ENCODE results near the gene SLC2A8.

SLC2A8 gene

DNA sequence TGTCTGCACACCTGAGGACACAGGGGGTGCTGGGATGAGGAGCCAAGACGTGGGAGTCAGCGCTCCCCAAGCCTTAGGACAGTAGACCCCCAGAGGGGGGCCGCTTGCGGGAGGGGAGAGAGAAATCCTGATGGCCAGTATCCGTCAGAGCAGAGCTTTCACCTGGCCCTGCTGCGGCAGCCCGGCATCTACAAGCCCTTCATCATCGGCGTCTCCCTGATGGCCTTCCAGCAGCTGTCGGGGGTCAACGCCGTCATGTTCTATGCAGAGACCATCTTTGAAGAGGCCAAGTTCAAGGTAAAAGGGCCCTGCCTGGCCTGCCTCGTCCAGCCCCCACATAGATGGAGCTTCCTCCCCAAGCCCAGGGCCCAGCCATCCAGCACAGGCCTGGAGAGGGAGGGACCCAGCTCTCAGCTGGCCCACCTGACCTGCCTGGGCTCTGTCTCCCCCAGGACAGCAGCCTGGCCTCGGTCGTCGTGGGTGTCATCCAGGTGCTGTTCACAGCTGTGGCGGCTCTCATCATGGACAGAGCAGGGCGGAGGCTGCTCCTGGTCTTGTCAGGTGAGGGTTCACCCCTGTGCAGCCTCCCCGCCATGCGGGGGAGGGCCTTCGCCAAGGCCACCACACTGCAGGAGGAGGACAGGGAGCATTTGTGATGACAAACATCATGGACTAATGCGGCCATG is 6.7 kb downstream of the SLC2A8 start:
- no peaks in the 10 kb centered on the region for H3K4me1 Mint-ChIP-seq (ENCODE audit: low read depth)
- no peaks in the 10 kb centered on the region for H3K9me3 Mint-ChIP-seq
- no peaks in the 10 kb centered on the region for H3K36me3 Mint-ChIP-seq (ENCODE audit: low read depth)
- peaks cover 61% of the 10 kb centered on the region for H3K27me3 Mint-ChIP-seq
- no peak overlapping the region for H3K4me3 Mint-ChIP-seq
- H3K27ac Mint-ChIP-seq, result no peak overlapping the region
- DNase-seq, result no peak

DNA sequence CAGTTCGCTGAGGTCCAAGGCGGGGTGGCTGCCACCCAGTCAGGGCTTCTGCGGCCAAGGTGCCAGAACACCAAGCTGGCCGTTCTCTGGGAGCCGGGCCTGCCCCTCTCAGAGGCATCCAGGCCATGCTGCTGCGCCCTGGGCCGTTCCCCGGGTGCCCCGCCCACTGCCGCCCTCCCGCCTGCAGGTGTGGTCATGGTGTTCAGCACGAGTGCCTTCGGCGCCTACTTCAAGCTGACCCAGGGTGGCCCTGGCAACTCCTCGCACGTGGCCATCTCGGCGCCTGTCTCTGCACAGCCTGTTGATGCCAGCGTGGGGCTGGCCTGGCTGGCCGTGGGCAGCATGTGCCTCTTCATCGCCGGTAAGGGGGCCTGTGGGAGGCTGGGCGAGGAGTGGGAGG is 7.7 kb downstream of the SLC2A8 start:
- Mint-ChIP-seq H3K4me1 (ENCODE audit: low read depth) (no peaks in the 10 kb centered on the region), H3K36me3 (ENCODE audit: low read depth) (no peaks in the 10 kb centered on the region), H3K4me3 (no peak overlapping the region), H3K27ac (no peak overlapping the region), H3K9me3 (no peaks in the 10 kb centered on the region), H3K27me3 (peaks cover 52% of the 10 kb centered on the region)
- DNase-seq, result no peak

GRCh38 chr9:127405344-127406125 is 8.6 kb downstream of the SLC2A8 start:
- H3K9me3 Mint-ChIP-seq, result no peaks in the 10 kb centered on the region
- H3K4me3 Mint-ChIP-seq, result no peak overlapping the region
- no peaks in the 10 kb centered on the region for H3K4me1 Mint-ChIP-seq (ENCODE audit: low read depth)
- peaks cover 48% of the 10 kb centered on the region for H3K27me3 Mint-ChIP-seq
- H3K36me3 Mint-ChIP-seq (ENCODE audit: low read depth), result no peaks in the 10 kb centered on the region
- H3K27ac Mint-ChIP-seq, result no peak overlapping the region
- DNase-seq, result no peak

GRCh38 chr9:127406799-127407491 is 10.0 kb downstream of the SLC2A8 start:
- Mint-ChIP-seq H3K4me1 (ENCODE audit: low read depth) (no peaks in the 10 kb centered on the region), H3K4me3 (no peak overlapping the region), H3K27ac (no peak overlapping the region), H3K27me3 (peaks cover 47% of the 10 kb centered on the region), H3K9me3 (no peaks in the 10 kb centered on the region), H3K36me3 (ENCODE audit: low read depth) (no peaks in the 10 kb centered on the region)
- no peak for DNase-seq

DNA sequence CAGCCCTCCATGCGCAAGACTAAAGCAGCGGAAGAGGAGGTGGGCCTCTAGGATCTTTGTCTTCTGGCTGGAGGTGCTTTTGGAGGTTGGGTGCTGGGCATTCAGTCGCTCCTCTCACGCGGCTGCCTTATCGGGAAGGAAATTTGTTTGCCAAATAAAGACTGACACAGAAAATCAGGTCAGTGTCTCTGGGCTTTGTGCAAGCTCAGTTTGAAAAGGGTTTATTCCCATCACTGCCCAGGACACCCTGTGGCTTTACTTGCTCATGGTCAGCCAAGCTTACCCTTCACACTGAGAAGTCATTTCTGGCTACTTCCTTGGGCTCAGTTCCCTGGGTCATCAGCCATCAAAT is 10.5 kb downstream of the SLC2A8 start:
- Mint-ChIP-seq H3K4me3 (no peak overlapping the region), H3K27ac (no peak overlapping the region), H3K27me3 (peaks cover 48% of the 10 kb centered on the region), H3K9me3 (no peaks in the 10 kb centered on the region), H3K4me1 (ENCODE audit: low read depth) (no peaks in the 10 kb centered on the region), H3K36me3 (ENCODE audit: low read depth) (no peaks in the 10 kb centered on the region)
- DNase-seq, result no peak

DNA sequence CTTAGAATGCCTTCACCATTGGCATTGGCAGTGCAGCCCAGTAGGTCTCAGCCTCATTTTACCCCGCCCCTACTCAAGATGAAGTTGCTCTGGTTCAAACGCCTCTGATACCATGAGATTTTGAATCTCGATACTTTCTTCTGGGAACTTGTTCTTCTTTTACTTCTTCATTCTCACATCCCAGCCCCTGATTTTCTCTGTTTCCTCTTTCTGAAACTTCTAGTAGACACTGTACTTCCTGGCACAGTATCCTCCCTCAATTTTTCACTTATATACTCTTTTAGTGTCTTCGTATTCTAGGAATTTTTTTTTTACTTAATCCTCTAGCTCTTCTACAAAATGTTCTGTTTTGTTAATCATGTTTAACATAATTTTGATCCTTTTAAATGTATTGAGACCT is 14.2 kb downstream of the SLC2A8 start:
- DNase-seq, result no peak
- H3K27ac Mint-ChIP-seq, result no peak overlapping the region

GRCh38 chr9:127415141-127415540 is 18.2 kb downstream of the SLC2A8 start:
- Mint-ChIP-seq H3K9me3 (no peaks in the 10 kb centered on the region), H3K36me3 (ENCODE audit: low read depth) (no peaks in the 10 kb centered on the region), H3K27me3 (peaks cover 36% of the 10 kb centered on the region), H3K4me3 (no peak overlapping the region), H3K4me1 (ENCODE audit: low read depth) (peaks cover 1% of the 10 kb centered on the region), H3K27ac (no peak overlapping the region)
- no peak for DNase-seq

More for the DNA sequence above, 14.2 kb downstream of the SLC2A8 start:
- no peak overlapping the region for H3K4me3 Mint-ChIP-seq
- H3K9me3 Mint-ChIP-seq, result no peaks in the 10 kb centered on the region
- no peaks in the 10 kb centered on the region for H3K36me3 Mint-ChIP-seq (ENCODE audit: low read depth)
- H3K4me1 Mint-ChIP-seq (ENCODE audit: low read depth), result no peaks in the 10 kb centered on the region
- peaks cover 48% of the 10 kb centered on the region for H3K27me3 Mint-ChIP-seq

DNA sequence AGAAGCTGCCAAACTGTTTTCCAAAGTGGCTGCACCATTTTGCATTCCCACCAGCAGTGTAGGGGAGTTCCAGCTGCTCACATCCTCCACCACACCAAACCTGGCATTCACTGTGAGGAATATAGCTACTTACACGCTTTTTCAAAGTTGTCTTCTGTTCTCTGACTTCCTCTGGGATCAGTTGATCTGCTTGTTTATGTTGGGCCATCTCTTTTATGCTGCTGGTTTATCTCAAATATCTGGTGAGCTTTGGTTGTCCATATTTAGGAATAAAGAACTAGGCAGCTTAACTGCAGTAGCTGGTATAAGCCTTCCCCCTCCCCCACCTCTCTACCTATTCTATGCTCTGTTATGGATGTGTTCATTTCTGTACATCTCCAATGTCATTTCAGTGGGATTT is 18.7 kb downstream of the SLC2A8 start:
- H3K4me1 Mint-ChIP-seq (ENCODE audit: low read depth), result peaks cover 1% of the 10 kb centered on the region
- H3K36me3 Mint-ChIP-seq (ENCODE audit: low read depth), result no peaks in the 10 kb centered on the region
- no peaks in the 10 kb centered on the region for H3K9me3 Mint-ChIP-seq
- H3K4me3 Mint-ChIP-seq, result no peak overlapping the region
- peaks cover 36% of the 10 kb centered on the region for H3K27me3 Mint-ChIP-seq
- no peak overlapping the region for H3K27ac Mint-ChIP-seq
- DNase-seq, result no peak

DNA sequence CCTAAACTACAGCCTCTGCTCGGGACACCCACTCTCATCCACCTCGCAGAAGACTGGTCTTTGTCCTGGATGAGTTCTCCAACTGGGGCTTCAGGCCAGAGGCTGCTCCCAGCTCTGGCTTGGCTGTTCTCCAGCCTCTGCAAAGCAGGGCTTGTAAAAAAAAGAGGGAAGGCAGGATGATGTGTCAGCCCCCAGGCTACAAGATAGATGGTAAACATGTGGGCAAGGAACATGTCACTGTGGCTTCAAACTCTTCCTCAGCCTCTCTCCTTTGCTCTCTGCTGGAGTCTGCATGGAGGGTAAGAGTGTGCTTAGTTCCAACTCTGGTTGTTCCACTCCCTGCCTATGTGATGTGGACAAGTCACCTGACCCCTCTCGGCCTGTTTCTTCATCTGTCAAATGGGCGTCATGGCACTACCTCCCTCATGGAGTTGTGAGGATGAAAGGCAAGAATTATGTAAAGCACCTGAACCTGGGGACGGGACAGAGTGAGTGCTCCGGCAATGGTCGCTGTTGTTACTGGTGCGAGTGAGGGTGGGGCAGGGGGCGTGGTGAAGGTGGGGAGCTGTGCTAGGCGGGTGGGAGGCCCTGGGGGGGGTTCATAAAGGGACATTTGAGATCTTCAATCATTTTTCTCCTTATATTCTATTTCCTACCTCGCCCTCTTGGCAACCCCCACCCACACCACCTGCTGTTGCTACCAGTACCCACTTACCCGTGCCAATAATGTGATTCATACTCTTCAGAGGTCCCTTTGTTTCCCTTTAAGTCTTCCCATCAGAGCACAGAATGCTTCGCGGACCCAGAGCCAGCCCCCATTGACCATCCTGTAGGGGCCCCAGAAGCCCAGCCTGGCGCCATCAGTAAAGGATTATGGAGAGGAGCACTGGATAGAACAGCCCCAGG is 20.4 kb downstream of the SLC2A8 start:
- Mint-ChIP-seq H3K36me3 (ENCODE audit: low read depth) (no peaks in the 10 kb centered on the region), H3K27ac (no peak overlapping the region), H3K4me3 (no peak overlapping the region), H3K4me1 (ENCODE audit: low read depth) (peaks cover 2% of the 10 kb centered on the region), H3K27me3 (peaks cover 23% of the 10 kb centered on the region), H3K9me3 (no peaks in the 10 kb centered on the region)
- DNase-seq, result no peak

- DNase-seq, result peak; percentile 64
- Mint-ChIP-seq H3K9me3 (no peaks in the 10 kb centered on the region), H3K27me3 (peaks cover 22% of the 10 kb centered on the region), H3K4me1 (ENCODE audit: low read depth) (peaks cover 9% of the 10 kb centered on the region), H3K4me3 (no peak overlapping the region), H3K36me3 (ENCODE audit: low read depth) (no peaks in the 10 kb centered on the region), H3K27ac (no peak overlapping the region)
Measured at GRCh38 chr9:127418037-127418471, 21.1 kb downstream of the SLC2A8 start.

DNA sequence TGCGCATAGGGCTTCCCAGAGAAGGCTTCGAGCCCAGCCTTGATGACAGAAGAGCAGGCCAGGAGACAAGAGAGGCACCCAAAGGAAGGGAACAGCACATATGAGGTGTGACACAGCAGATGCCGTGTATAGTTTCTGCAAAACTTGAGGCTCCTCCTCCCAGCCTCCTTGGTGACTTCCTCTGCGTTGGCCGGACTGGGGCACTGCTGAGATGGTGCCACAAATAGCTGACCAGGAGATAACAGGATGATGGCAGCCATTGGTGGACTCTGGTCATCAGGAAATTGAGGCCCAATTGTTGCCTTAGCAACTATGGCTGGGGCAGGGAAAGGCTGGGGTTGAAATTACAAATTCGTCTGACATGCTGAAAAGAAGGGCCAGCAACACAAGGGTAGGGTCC is 22.4 kb downstream of the SLC2A8 start:
- Mint-ChIP-seq H3K4me1 (ENCODE audit: low read depth) (peaks cover 19% of the 10 kb centered on the region), H3K9me3 (no peaks in the 10 kb centered on the region), H3K27ac (no peak overlapping the region), H3K36me3 (ENCODE audit: low read depth) (peaks cover 13% of the 10 kb centered on the region), H3K4me3 (no peak overlapping the region), H3K27me3 (peaks cover 14% of the 10 kb centered on the region)
- DNase-seq, result no peak

GRCh38 chr9:127421057-127421456 is 24.1 kb downstream of the SLC2A8 start:
- Mint-ChIP-seq H3K27me3 (peaks cover 5% of the 10 kb centered on the region), H3K9me3 (no peaks in the 10 kb centered on the region), H3K4me1 (ENCODE audit: low read depth) (peaks cover 31% of the 10 kb centered on the region), H3K36me3 (ENCODE audit: low read depth) (peaks cover 29% of the 10 kb centered on the region), H3K27ac (no peak overlapping the region), H3K4me3 (no peak overlapping the region)
- no peak for DNase-seq

- H3K27ac Mint-ChIP-seq, result no peak overlapping the region
- no peaks in the 10 kb centered on the region for H3K9me3 Mint-ChIP-seq
- H3K4me1 Mint-ChIP-seq (ENCODE audit: low read depth), result peaks cover 41% of the 10 kb centered on the region
- H3K36me3 Mint-ChIP-seq (ENCODE audit: low read depth), result peaks cover 39% of the 10 kb centered on the region
- DNase-seq, result no peak
- no peak overlapping the region for H3K4me3 Mint-ChIP-seq
- no peaks in the 10 kb centered on the region for H3K27me3 Mint-ChIP-seq
Measured at GRCh38 chr9:127422133-127422782, 25.3 kb downstream of the SLC2A8 start.

DNA sequence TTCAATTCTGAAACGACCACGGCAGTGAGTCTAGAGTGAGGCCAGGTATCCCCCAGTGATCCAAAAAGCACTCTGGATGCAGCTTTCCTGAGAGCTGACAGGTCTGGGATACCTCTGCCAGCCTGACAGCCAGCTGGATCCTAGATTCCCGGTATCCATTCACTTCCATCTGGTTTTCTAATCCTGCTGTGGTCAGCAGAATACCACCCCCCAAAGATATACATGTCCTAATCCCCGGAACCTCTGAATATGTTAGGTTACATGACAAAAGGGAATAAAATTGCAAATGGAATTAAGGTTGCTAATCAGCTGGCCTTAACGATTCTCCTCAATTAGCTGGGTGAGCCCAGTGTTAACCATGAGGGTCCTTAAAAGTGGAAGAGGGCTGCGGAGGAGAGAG is 25.8 kb downstream of the SLC2A8 start:
- Mint-ChIP-seq H3K9me3 (no peaks in the 10 kb centered on the region), H3K27me3 (no peaks in the 10 kb centered on the region), H3K4me3 (peak overlapping the region; percentile 99), H3K4me1 (ENCODE audit: low read depth) (peaks cover 44% of the 10 kb centered on the region), H3K36me3 (ENCODE audit: low read depth) (peaks cover 44% of the 10 kb centered on the region), H3K27ac (peak overlapping the region; percentile 100)
- no peak for DNase-seq
